GM20000 (cell line): Measurements from ENCODE around the gene ZIM2.

Source experiments
- DNase-seq: peaks from one replicate; pipeline ENCODE4 v3.0.0; 2012; ENCODE audit warnings: low spot score
- TF ChIP-seq, protein P1 (sequence below): IDR thresholded peaks from 2 replicates; pipeline ENCODE4 v1.5.1; 2012; ENCODE audit warnings: mild to moderate bottlenecking, control low read depth; ENCODE audit errors: extremely low read depth, missing control alignments

ZIM2 gene

DNA sequence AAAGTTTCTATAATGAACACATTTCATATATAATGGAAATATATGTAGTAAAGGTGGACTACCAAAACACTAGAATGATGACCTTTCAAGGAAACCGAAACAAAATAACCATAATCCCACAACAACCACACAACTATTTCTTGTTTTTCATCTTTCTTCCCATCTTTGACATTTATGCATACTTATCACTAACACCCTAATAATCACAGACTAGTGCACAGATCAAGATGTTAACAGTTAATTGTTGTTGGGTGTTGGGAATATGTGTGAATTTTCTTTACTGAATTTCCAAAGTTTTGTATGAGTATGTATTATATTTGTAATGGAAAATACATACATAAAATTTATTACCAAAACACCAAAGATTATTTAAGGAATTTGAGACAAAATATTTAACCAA, 30.3 kb downstream of the ZIM2 start:
- TF ChIP-seq, protein P1, sequence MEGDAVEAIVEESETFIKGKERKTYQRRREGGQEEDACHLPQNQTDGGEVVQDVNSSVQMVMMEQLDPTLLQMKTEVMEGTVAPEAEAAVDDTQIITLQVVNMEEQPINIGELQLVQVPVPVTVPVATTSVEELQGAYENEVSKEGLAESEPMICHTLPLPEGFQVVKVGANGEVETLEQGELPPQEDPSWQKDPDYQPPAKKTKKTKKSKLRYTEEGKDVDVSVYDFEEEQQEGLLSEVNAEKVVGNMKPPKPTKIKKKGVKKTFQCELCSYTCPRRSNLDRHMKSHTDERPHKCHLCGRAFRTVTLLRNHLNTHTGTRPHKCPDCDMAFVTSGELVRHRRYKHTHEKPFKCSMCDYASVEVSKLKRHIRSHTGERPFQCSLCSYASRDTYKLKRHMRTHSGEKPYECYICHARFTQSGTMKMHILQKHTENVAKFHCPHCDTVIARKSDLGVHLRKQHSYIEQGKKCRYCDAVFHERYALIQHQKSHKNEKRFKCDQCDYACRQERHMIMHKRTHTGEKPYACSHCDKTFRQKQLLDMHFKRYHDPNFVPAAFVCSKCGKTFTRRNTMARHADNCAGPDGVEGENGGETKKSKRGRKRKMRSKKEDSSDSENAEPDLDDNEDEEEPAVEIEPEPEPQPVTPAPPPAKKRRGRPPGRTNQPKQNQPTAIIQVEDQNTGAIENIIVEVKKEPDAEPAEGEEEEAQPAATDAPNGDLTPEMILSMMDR, result no peak
- no peak for DNase-seq

DNA sequence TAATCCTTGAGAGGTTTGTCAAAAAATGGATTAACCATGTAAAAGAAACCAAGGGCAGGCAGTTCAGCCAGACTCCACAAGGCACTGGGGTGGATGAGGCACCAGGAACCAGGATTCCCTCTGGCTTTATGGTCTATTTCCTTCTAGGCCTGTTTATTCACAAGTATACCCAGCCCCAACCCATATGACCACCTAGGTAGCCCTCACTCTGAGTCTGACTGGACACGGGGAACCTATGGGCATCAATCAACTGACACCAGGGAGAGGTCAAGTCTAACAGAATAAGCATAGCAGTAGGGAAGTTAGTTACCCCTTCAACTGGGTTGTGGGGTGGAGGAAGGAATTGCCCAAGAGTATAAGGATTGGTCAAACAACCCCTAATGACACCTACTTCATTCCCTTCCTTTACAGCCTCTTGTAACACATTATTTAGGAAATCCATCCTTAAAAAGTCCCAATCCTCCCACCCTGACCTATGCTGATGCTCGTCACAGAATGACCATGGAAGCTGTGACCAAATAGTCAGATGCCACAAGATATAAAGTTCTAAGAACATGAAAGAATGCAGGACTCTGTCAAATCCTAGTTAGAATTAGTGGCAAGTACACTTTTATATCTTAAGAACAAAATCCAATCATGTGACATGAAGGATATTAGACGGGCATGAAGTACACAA, 31.7 kb downstream of the ZIM2 start:
- TF ChIP-seq, protein P1, result no peak
- no peak for DNase-seq

DNA sequence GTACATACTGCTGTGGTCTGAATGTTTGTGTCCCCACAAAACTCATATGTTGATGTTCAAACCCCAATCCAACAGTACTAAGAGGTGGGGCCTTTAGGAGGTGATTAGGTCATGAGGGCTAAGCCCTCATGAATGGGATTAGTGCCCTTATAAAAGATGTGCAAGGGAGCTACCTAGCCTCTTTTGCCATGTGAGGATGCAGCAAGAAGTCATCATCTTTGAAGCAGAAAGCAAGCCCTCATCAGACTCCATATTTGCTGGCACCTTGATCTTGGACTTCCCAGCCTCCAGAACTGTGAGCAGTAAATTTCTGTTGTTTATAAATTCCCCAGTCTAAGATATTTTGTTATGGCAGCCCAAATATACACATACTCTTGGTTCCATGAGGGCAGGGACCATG, 33.9 kb downstream of the ZIM2 start:
- no peak for DNase-seq
- TF ChIP-seq, protein P1, result no peak

DNA sequence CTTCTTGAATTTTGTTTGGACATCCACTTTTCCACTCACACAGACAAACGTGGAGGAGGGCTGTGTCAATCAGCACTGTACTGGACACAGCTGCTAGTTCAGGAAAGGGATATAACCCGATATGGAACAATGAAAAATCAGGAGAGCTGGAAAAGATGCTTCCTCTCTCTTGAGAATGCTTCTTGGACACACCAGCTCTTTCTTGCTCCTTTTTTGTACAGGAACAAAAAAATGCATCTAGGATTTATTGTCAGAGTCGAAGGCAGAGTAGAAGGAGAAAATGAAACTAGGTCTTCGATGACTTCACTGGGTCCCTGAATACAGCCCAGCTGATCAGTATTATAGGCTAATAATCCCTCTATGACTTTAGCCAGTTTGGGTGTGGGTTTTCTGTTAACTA, 62.2 kb downstream of the ZIM2 start:
- no peak for DNase-seq
- TF ChIP-seq, protein P1, result no peak

DNA sequence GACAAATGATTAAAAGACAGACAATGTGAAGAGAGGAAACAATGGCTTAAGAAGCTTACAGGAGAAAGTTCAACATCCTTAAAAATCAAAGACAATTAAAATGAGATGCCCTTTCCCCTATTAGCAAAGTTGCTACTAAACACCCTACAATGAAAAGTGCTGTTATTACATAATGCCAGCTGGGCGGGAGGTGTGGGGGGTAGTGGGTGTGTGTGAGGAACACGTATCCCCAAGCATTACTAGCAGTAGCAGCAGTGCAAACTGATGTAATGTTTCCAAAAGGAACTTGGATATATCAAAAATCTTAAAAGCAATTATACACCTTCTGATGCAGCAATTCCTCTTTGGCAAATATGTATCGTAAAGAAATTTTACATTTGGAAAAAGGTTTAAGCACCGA, 70.9 kb downstream of the ZIM2 start:
- DNase-seq, result no peak
- TF ChIP-seq, protein P1, result no peak

DNA sequence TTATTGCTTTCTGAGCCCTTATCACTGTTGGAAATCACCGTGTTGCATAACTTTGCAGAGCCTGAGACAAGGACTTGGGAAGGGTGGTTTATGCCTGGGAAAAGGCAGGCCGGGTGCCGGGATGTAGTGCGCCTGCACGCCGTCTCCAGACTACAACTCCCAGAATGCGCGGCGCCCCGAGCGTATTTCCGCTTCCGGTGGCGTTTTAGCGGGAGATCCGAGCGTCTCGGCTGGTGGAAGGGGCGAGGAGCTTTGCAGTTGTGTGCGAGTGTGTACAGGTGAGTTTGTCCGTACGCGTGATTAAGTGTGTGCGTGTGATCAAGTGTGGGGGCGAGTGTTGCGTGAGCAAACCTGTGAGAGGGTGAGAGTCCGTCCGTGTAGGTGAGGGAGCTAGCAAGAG, 75.4 kb downstream of the ZIM2 start:
- DNase-seq, result no peak
- TF ChIP-seq, protein P1, result no peak

DNA sequence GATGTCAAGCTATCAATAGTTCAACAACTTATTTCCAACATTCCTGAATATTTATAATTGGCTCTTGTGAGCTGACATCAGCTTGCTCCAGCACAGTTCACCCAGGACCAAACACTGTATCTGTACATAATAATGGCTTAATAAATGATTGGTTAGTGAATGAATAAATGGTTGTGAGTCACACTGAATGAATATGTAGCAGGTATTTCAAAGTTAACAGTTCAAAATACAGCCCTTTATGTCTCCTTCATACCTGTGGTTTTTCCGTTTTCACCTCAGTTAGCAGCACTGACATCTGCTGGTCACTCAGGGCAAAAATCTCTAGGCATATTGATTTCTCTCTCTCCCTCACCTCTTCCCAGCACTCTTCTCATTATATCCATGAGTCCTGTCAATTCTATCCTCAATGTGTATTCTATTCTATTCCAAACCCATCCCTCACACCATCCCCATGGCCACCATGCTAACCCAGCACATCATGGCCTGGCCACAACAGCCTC, 76.3 kb downstream of the ZIM2 start:
- DNase-seq, result no peak
- TF ChIP-seq, protein P1, result no peak
